GM12878 (cell line): ENCODE results near the gene CD164. TPM values are rescaled to one million over a fixed set of nuclear protein-coding genes. Genes with fewer than 3 reads are reported as not detected.

Source experiments
- ATAC-seq: fragments of 200-7000 bp; cut with Tn5 transposase; 3 replicates; pipeline ENCODE4 v1.9.1; 2020; ENCODE audit warnings: mild to moderate bottlenecking, moderate library complexity
- BruUV-seq: library from RNA; stranded (reverse); fragments of 400-500 nt; replicated peaks from 2 replicates; lab custom pipeline; 2021; lab: Mats Ljungman, UMichigan
- CTCF ChIA-PET: fragments of 300-600 bp; sonication (Branson Sonifier 250); formaldehyde crosslinking; extraction: SDS; loops from one replicate; lab custom pipeline; 2021; ENCODE audit warnings: inconsistent platforms; lab: Yijun Ruan, JAX
- POLR2A ChIA-PET: fragments of 350-600 bp; formaldehyde crosslinking; extraction: SDS; loops from one replicate; lab custom pipeline; 2021; ENCODE audit warnings: inconsistent platforms; lab: Charles Lee
- RAD21 ChIA-PET: fragments of 300-600 bp; sonication (Branson Sonifier 250); formaldehyde crosslinking; loops from one replicate; lab custom pipeline; 2023; ENCODE audit warnings: antibody characterized with exemption; ENCODE audit not compliant: unreplicated experiment; lab: Charles Lee
- SMC1A ChIA-PET: fragments of 300-600 bp; sonication (Branson Sonifier 250); formaldehyde crosslinking; loops from one replicate; lab custom pipeline; 2023; ENCODE audit not compliant: unreplicated experiment, uncharacterized antibody; lab: Charles Lee
- DNase-seq: peaks from one replicate; pipeline ENCODE4 v3.0.0-alpha.2; 2011; ENCODE audit warnings: low read depth, low spot score
- FAIRE-seq: peaks from 3 replicates; lab custom pipeline; 2011; peaks lifted over from hg19 to GRCh38; lab: Jason Lieb, UNC
- H2AFZ ChIP-seq: 2 replicates; pipeline ENCODE4 v1.6.0; 2011; ENCODE audit warnings: low read depth, low read length, control low read depth; ENCODE audit not compliant: control insufficient read depth
- H3K27ac ChIP-seq: 2 replicates; pipeline ENCODE4 v1.5.1; 2011; ENCODE audit warnings: control low read depth; ENCODE audit not compliant: control insufficient read depth, insufficient read depth
- H3K27me3 ChIP-seq, 2 experiments: replicated peaks in 1 of 2; 2 replicates each; pipeline versions ENCODE4 v1.6.0 to v1.6.1; 2011; ENCODE audit warnings: low read length in 1 of 2; ENCODE audit not compliant: control insufficient read depth in 2 of 2, insufficient read depth in 2 of 2
- H3K36me3 ChIP-seq, 2 experiments: 2 replicates each; pipeline ENCODE4 v1.5.1; 2011; ENCODE audit warnings: low read length in 1 of 2; ENCODE audit not compliant: control insufficient read depth in 2 of 2, insufficient read depth in 2 of 2
- H3K4me1 ChIP-seq: 2 replicates; pipeline ENCODE4 v1.6.1; 2011; ENCODE audit warnings: mild to moderate bottlenecking, low read length, moderate library complexity, mixed read lengths; ENCODE audit not compliant: control insufficient read depth, insufficient read depth
- H3K4me2 ChIP-seq: 2 replicates; pipeline ENCODE4 v1.6.0; 2011; ENCODE audit warnings: control low read depth; ENCODE audit not compliant: control insufficient read depth, insufficient read depth
- H3K4me3 ChIP-seq: fragments of 200-600 bp; sonication (generic); 2 replicates; pipeline ENCODE4 v1.5.1; 2016
- H3K79me2 ChIP-seq: 2 replicates; pipeline ENCODE4 v1.6.0; 2011; ENCODE audit warnings: low read length; ENCODE audit not compliant: control insufficient read depth, insufficient read depth
- H3K9ac ChIP-seq: 2 replicates; pipeline ENCODE4 v1.8.0; 2011; ENCODE audit warnings: low read length, control low read depth, mixed read lengths; ENCODE audit not compliant: control insufficient read depth, insufficient read depth
- H3K9me3 ChIP-seq: replicated peaks from 3 replicates; pipeline ENCODE4 v1.5.1; 2011; ENCODE audit warnings: mild to moderate bottlenecking, low read length; ENCODE audit not compliant: control insufficient read depth, insufficient read depth
- H4K20me1 ChIP-seq: 2 replicates; pipeline ENCODE4 v1.6.0; 2011; ENCODE audit not compliant: control insufficient read depth, insufficient read depth
- BCL11A ChIP-seq: IDR thresholded peaks from 2 replicates; pipeline ENCODE4 v1.6.1; 2011; ENCODE audit warnings: low read depth, low read length
- EED ChIP-seq: sonication (generic); IDR thresholded peaks from 2 replicates; pipeline ENCODE4 v1.6.1; 2016; ENCODE audit warnings: antibody characterized with exemption, low read depth
- FOS ChIP-seq: IDR thresholded peaks from 3 replicates; pipeline ENCODE4 v1.6.1; 2011; ENCODE audit warnings: borderline replicate concordance; ENCODE audit not compliant: insufficient read length; ENCODE audit errors: extremely low read depth
- IKZF2 ChIP-seq, 2 experiments: fragments of 450-650 bp; IDR thresholded peaks; 2 replicates each; pipeline ENCODE4 v1.6.1; 2017; ENCODE audit warnings: mild to moderate bottlenecking in 2 of 2, moderate library complexity in 2 of 2
- MEF2A ChIP-seq: IDR thresholded peaks from 2 replicates; pipeline ENCODE4 v1.6.1; 2011; ENCODE audit warnings: low read depth, mild to moderate bottlenecking, low read length, moderate library complexity; ENCODE audit not compliant: insufficient read depth
- RBBP5 ChIP-seq: fragments of 200-600 bp; sonication (generic); conservative IDR thresholded peaks from 2 replicates; pipeline ENCODE4 v1.6.1; 2016
- STAT3 ChIP-seq: IDR thresholded peaks from 2 replicates; pipeline ENCODE4 v1.6.1; 2011; ENCODE audit warnings: low read depth, low read length, improper control_type of control experiment
- TARDBP ChIP-seq: IDR thresholded peaks from 2 replicates; pipeline ENCODE4 v1.6.1; 2016; ENCODE audit warnings: borderline replicate concordance
- TBL1XR1 ChIP-seq: IDR thresholded peaks from 2 replicates; pipeline ENCODE4 v1.6.1; 2012; ENCODE audit warnings: low read depth, low read length, improper control_type of control experiment
- ZNF24 ChIP-seq: fragments of 450-650 bp; IDR thresholded peaks from 2 replicates; pipeline ENCODE4 v1.6.1; 2017; ENCODE audit warnings: antibody characterized with exemption, mild to moderate bottlenecking
- ZNF274 ChIP-seq: IDR thresholded peaks from one replicate; pipeline ENCODE4 v1.8.0; 2011; ENCODE audit not compliant: insufficient read length, insufficient read depth
- WGBS: methylation state at CpG from one replicate; pipeline ENCODE4 v1.1.6; 2016; ENCODE audit warnings: low lambda C conversion rate; ENCODE audit not compliant: insufficient replicate concordance, insufficient coverage; ENCODE audit errors: missing lambda C conversion rate; 5-methylcytosine and 5-hydroxymethylcytosine counted together
- in situ Hi-C: fragments of 300-500 bp; cut with MboI; formaldehyde crosslinking; loops from 9 replicates; pipeline ENCODE4 v1.14.3; 2018; ENCODE audit warnings: mixed read lengths
- intact Hi-C: fragments of 100-400 bp; cut with micrococcal nuclease; formaldehyde crosslinking; loops from one replicate; pipeline ENCODE4 v1.14.2; 2022; ENCODE audit not compliant: unreplicated experiment
- polyA plus RNA-seq, 11 experiments: library from polyadenylated mRNA; depleted of rRNA in 4 of 11; unstranded in 6 of 11; stranded (reverse) in 5 of 11; fragments of >200 nt; fragmentation: Nextera tagmentation in 4 of 11; fragmentation: Illumina TruSeq in 1 of 11; extraction: Ambion mirVana in 4 of 11; extraction: Trizol in 1 of 11; gene quantifications; 1 replicate in 1 of 11; 2 replicates in 10 of 11; pipeline versions ENCODE4 v1.2.1 to v1.2.3, GENCODE V29; 2011 to 2016; ENCODE audit warnings: inconsistent platforms in 2 of 11, missing spikeins in 2 of 11, low read depth in 1 of 11
- total RNA-seq, 4 experiments: library from RNA; depleted of rRNA in 3 of 4; stranded (reverse); fragments of >200 nt in 3 of 4; fragmentation: Illumina TruSeq in 1 of 4; extraction: Trizol in 1 of 4; gene quantifications; 2 replicates each; pipeline versions ENCODE4 v1.2.1 to v1.2.3, GENCODE V29; 2013 to 2021
- TF ChIP-seq, protein P1 (sequence below): IDR thresholded peaks from 2 replicates; pipeline ENCODE4 v1.6.1; 2012; ENCODE audit warnings: low read depth, low read length, improper control_type of control experiment
- TF ChIP-seq, protein P2 (sequence below): fragments of 450-650 bp; IDR thresholded peaks from 2 replicates; pipeline ENCODE4 v1.6.1; 2016; ENCODE audit warnings: mild to moderate bottlenecking
- TF ChIP-seq, protein P3 (sequence below): IDR thresholded peaks from 2 replicates; pipeline ENCODE4 v1.6.1; 2012; ENCODE audit warnings: low read length, inconsistent platforms
- TF ChIP-seq, protein P4 (sequence below): IDR thresholded peaks from 2 replicates; pipeline ENCODE4 v1.6.1; 2011; ENCODE audit warnings: borderline replicate concordance, low read depth, mild to moderate bottlenecking, moderate library complexity, mixed read lengths, low read length; ENCODE audit not compliant: insufficient read depth; ENCODE audit errors: extremely low read length
- TF ChIP-seq, protein P5 (sequence below): fragments of 450-650 bp; IDR thresholded peaks from 2 replicates; pipeline ENCODE4 v1.6.1; 2017; ENCODE audit warnings: low read depth, mild to moderate bottlenecking, moderate library complexity

CD164 gene
- total and polyA plus RNA-seq, 10 of the 15 experiments (the other 5 are each of a cell fraction or from before 2014, with no cell fraction given): 145 to 447 (median 211) TPM

DNA sequence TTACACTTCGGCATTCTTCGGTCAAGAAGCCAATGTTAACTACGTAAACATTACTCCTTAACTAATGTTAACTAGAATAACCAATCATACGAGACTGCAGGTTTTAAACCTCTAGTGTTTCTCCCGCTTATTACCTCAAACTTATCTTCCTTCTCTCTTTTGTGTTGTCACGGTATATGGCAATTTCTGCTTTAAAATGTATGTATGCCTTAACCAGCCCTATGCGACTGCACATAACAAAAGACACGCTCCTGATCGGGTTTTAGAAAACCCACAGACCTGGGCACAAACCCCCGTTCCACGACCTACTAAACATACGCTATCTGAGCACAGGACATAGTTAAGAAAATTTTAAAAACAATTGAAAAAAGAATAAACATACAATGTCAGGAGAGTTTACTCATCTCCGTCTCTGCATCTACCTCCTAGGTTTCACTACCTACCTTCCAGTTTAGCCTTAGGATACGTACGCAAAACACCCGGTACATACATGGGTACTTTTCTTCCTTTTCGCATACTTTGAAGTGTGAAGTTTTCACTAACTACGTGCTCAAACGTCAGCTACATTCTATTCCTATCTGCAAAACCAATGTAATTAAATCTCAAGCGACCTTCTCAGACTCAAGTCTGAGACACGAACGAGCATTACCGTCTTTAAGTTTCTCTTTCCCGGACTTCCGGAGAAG lies 1.1 kb downstream of the CD164 start:
- peak overlapping the region; percentile 98 for H3K9ac ChIP-seq
- no peak overlapping the region for H2AFZ ChIP-seq
- H3K36me3 ChIP-seq: peaks cover 0 to 6% of the 10 kb centered on the region in 2 experiments; a peak in 3 of 4 replicates
- H3K4me1 ChIP-seq: peaks cover 8% of the 10 kb centered on the region
- H3K4me2 ChIP-seq: peak overlapping the region; percentile 23; the same call in 1 of the 2 replicates
- ChIA-PET RAD21 (interaction anchor here (1.3 kb wide), 1 partner anchor 11 kb away, joined by 3 read pairs; no protein-coding TSS in a partner anchor), SMC1A (interaction anchor here (5.5 kb wide), 1 partner anchor 9 kb away, joined by 63 read pairs; no protein-coding TSS in a partner anchor), CTCF (interaction anchor here (1.0 kb wide), 1 partner anchor 22 kb away, joined by 3 read pairs; no protein-coding TSS in a partner anchor), POLR2A (interaction anchor here (0.9 to 1.2 kb wide), 2 partner anchors 14 to 287 kb away, joined by 3 read pairs; partner anchors contain the start of gene SESN1)
- no peaks in the 10 kb centered on the region for H3K9me3 ChIP-seq
- H3K27me3 ChIP-seq: no peaks in the 10 kb centered on the region
- H3K4me3 ChIP-seq: peak overlapping the region; percentile 86
- H3K27ac ChIP-seq: peak overlapping the region; percentile 100
- intact Hi-C loops (loop anchor here (5.0 to 10.0 kb wide), 2 partner anchors 76 to 826 kb away; partner anchors contain the start of gene MICAL1), in situ Hi-C loops (loop anchor here (5.0 to 10.0 kb wide), 3 partner anchors 199 to 826 kb away; partner anchors contain the start of gene CEP57L1)
- 2% methylated on average over 25 of the region's 25 CpGs for WGBS
- peaks cover 61% of the 10 kb centered on the region for H3K79me2 ChIP-seq
- no TSS peak for BruUV-seq
- DNase-seq (no peak), FAIRE-seq (no peak), ATAC-seq (peak; percentile 0; the same call in 2 of the 3 replicates)
- H4K20me1 ChIP-seq: peaks cover 3% of the 10 kb centered on the region; the same call in 1 of the 2 replicates
- TF ChIP-seq TBL1XR1: no peak
- TF ChIP-seq ZNF274: no peak
- TF ChIP-seq, protein P1, sequence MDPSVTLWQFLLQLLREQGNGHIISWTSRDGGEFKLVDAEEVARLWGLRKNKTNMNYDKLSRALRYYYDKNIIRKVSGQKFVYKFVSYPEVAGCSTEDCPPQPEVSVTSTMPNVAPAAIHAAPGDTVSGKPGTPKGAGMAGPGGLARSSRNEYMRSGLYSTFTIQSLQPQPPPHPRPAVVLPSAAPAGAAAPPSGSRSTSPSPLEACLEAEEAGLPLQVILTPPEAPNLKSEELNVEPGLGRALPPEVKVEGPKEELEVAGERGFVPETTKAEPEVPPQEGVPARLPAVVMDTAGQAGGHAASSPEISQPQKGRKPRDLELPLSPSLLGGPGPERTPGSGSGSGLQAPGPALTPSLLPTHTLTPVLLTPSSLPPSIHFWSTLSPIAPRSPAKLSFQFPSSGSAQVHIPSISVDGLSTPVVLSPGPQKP: no peak
- TF ChIP-seq BCL11A: no peak
- TF ChIP-seq, protein P2, sequence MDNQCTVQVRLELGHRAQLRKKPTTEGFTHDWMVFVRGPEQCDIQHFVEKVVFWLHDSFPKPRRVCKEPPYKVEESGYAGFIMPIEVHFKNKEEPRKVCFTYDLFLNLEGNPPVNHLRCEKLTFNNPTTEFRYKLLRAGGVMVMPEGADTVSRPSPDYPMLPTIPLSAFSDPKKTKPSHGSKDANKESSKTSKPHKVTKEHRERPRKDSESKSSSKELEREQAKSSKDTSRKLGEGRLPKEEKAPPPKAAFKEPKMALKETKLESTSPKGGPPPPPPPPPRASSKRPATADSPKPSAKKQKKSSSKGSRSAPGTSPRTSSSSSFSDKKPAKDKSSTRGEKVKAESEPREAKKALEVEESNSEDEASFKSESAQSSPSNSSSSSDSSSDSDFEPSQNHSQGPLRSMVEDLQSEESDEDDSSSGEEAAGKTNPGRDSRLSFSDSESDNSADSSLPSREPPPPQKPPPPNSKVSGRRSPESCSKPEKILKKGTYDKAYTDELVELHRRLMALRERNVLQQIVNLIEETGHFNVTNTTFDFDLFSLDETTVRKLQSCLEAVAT: peak; percentile 46; the same call in 1 of the 2 replicates
- TF ChIP-seq, protein P3, sequence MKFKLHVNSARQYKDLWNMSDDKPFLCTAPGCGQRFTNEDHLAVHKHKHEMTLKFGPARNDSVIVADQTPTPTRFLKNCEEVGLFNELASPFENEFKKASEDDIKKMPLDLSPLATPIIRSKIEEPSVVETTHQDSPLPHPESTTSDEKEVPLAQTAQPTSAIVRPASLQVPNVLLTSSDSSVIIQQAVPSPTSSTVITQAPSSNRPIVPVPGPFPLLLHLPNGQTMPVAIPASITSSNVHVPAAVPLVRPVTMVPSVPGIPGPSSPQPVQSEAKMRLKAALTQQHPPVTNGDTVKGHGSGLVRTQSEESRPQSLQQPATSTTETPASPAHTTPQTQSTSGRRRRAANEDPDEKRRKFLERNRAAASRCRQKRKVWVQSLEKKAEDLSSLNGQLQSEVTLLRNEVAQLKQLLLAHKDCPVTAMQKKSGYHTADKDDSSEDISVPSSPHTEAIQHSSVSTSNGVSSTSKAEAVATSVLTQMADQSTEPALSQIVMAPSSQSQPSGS: no peak; the same call in 1 of the 2 replicates
- no peak for TF ChIP-seq FOS
- no peak for TF ChIP-seq EED
- no peak for TF ChIP-seq TARDBP
- TF ChIP-seq, protein P4, sequence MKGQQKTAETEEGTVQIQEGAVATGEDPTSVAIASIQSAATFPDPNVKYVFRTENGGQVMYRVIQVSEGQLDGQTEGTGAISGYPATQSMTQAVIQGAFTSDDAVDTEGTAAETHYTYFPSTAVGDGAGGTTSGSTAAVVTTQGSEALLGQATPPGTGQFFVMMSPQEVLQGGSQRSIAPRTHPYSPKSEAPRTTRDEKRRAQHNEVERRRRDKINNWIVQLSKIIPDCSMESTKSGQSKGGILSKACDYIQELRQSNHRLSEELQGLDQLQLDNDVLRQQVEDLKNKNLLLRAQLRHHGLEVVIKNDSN: no peak
- peak in 1 of 2 experiments; percentile 28; a peak in 1 of 4 replicates for TF ChIP-seq IKZF2 (IDR thresholded peaks at IDR 0.05)
- no peak for TF ChIP-seq MEF2A
- 0 out of 2 replicates have a peak, but pooled peaks have one; percentile 21 for TF ChIP-seq STAT3
- no peak for TF ChIP-seq RBBP5
- no peak for TF ChIP-seq ZNF24
- TF ChIP-seq, protein P5, sequence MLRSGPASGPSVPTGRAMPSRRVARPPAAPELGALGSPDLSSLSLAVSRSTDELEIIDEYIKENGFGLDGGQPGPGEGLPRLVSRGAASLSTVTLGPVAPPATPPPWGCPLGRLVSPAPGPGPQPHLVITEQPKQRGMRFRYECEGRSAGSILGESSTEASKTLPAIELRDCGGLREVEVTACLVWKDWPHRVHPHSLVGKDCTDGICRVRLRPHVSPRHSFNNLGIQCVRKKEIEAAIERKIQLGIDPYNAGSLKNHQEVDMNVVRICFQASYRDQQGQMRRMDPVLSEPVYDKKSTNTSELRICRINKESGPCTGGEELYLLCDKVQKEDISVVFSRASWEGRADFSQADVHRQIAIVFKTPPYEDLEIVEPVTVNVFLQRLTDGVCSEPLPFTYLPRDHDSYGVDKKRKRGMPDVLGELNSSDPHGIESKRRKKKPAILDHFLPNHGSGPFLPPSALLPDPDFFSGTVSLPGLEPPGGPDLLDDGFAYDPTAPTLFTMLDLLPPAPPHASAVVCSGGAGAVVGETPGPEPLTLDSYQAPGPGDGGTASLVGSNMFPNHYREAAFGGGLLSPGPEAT: peak; percentile 13; the same call in 1 of the 2 replicates
